Stimulated activated CD4-positive, alpha-beta T cell treated with anti-CD3 and anti-CD28 coated beads, Interleukin-15, amount 100 ng/mL, for 1 hour (primary cell): ENCODE results near the gene THAP4.
"Not testable (repeated sequence)": the region's sequence is repeated elsewhere in the genome, so short reads cannot be mapped to it uniquely, and the experiment has no call there.

Experiments used
- DNase-seq, 2 donors: peaks; one replicate each; pipeline ENCODE4 v3.0.0-alpha.2; 2020; ENCODE audit warnings: low read depth in 1 of 2, low spot score in 1 of 2

The THAP4 gene

GRCh38 chr2:241586564-241587264, 50.2 kb downstream of the THAP4 start:
- no peak for DNase-seq

GRCh38 chr2:241584436-241584835, 52.5 kb downstream of the THAP4 start:
- no peak for DNase-seq

- no peak for DNase-seq
Observed at GRCh38 chr2:241582806-241583205, 54.2 kb downstream of the THAP4 start.

- no peak for DNase-seq
Observed at GRCh38 chr2:241582328-241582727, 54.6 kb downstream of the THAP4 start.

GRCh38 chr2:241579281-241579680, 57.7 kb downstream of the THAP4 start:
- no peak for DNase-seq

GRCh38 chr2:241577413-241578122, 59.4 kb downstream of the THAP4 start:
- DNase-seq, result no peak

- no peak for DNase-seq
Observed at GRCh38 chr2:241576293-241576654, 60.7 kb downstream of the THAP4 start.

- no peak for DNase-seq
Observed at GRCh38 chr2:241575624-241576292, 61.2 kb downstream of the THAP4 start.

- no peak for DNase-seq
Observed at GRCh38 chr2:241574911-241575623, 61.9 kb downstream of the THAP4 start.

- no peak for DNase-seq
Observed at GRCh38 chr2:241573741-241574140, 63.2 kb downstream of the THAP4 start.

GRCh38 chr2:241572915-241573651, 63.9 kb downstream of the THAP4 start:
- DNase-seq, result not testable (repeated sequence)

- no peak for DNase-seq
Observed at GRCh38 chr2:241571821-241572620, 64.9 kb downstream of the THAP4 start.

- DNase-seq, result no peak
Observed at GRCh38 chr2:241570961-241571581, 65.9 kb downstream of the THAP4 start.

GRCh38 chr2:241569831-241570281, 67.1 kb downstream of the THAP4 start:
- DNase-seq, result no peak

- DNase-seq, result no peak
Observed at GRCh38 chr2:241568726-241569125, 68.2 kb downstream of the THAP4 start.

- DNase-seq, result no peak
Observed at GRCh38 chr2:241567776-241568175, 69.2 kb downstream of the THAP4 start.

GRCh38 chr2:241567266-241567665, 69.7 kb downstream of the THAP4 start:
- DNase-seq, result not testable (repeated sequence)

- no peak for DNase-seq
Observed at GRCh38 chr2:241566468-241566867, 70.5 kb downstream of the THAP4 start.

GRCh38 chr2:241566021-241566420, 70.9 kb downstream of the THAP4 start:
- DNase-seq, result not testable (repeated sequence)

- DNase-seq, result no peak
Observed at GRCh38 chr2:241565411-241565810, 71.5 kb downstream of the THAP4 start.
